ENCODE measurements around the gene RECK. TPM values are rescaled to one million over a fixed set of nuclear protein-coding genes. Genes with fewer than 3 reads are reported as not detected.

Gene RECK
- total RNA-seq, 1 donor from 2014 or later = 5.3 TPM

DNA sequence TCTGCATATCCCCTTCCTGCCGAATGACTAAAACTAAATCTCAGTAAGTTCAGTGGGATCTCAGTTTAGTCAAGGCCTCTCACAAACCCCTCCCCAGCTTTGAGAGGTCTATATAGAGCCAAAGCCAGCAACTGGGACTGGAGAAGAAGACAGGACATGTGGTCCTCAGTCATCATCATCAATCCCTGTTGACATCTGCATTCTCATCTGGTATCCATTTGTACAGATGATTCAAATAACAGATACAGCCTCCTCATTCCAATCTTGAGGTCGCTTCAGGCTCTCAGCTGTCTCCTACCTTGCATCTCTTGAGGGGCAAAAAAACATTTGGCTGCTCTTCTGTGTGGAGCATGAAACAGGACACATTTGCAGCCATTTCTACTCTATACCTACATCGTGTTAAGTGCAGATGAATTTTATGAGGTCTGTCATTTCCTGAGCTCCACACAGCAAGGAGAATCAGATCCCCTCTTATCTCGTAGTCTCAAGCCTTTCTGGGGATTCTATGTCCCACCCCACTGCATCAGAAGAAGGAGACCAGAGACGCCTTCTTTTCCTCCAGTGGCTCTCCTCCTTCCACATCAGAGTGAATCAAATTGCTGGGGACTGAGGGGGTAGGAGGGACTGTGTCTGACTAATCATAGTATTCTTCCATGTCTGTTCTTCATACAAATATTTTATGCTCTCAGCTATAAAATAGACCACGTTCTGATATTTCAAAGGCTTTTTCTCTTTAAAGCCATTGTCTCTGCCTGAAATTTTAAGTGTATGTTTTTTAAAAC, 4.7 kb upstream of the RECK start:
- intact Hi-C loops (cut with micrococcal nuclease) = no loop called here
- Mint-ChIP-seq H3K4me3 (ENCODE audit: low read depth) (no peak overlapping the region), H3K4me1 (ENCODE audit: low read depth) (peaks cover 4% of the 10 kb centered on the region), H3K27me3 (ENCODE audit: low read depth) (peaks cover 38% of the 10 kb centered on the region), H3K36me3 (ENCODE audit: low read depth) (no peaks in the 10 kb centered on the region), H3K27ac (no peak overlapping the region), H3K9me3 (no peaks in the 10 kb centered on the region)
- DNase-seq (ENCODE audit: low spot score) = no peak

DNA sequence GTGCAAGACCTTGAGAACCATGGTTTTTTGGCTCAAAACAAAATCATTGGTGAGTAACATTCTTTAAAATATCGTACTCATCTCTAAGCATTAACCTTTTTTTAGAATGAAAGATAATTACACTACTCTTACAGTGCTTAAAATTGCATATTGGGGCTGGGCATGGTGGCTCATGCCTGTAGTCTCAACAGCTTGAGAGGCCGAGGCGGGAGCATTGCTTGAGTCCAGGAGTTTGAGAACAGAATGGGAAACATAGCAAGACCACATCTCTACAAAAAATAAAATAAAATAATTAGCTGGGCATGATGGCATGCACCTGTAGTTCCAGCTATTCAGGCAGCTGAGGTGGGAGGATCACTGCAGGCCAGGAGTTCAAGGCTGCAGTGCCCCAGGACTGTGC, 2.9 kb upstream of the RECK start:
- Mint-ChIP-seq H3K27me3 (ENCODE audit: low read depth) (peaks cover 36% of the 10 kb centered on the region), H3K9me3 (no peaks in the 10 kb centered on the region), H3K4me3 (ENCODE audit: low read depth) (no peak overlapping the region), H3K4me1 (ENCODE audit: low read depth) (peaks cover 14% of the 10 kb centered on the region), H3K36me3 (ENCODE audit: low read depth) (no peaks in the 10 kb centered on the region), H3K27ac (no peak overlapping the region)
- no peak for DNase-seq (ENCODE audit: low spot score)
- intact Hi-C loops (cut with micrococcal nuclease) = no loop called here

GRCh38 chr9:36034234-36034633, 2.5 kb upstream of the RECK start:
- intact Hi-C loops (cut with micrococcal nuclease) = no loop called here
- Mint-ChIP-seq H3K9me3 (no peaks in the 10 kb centered on the region), H3K27me3 (ENCODE audit: low read depth) (peaks cover 31% of the 10 kb centered on the region), H3K4me3 (ENCODE audit: low read depth) (no peak overlapping the region), H3K36me3 (ENCODE audit: low read depth) (no peaks in the 10 kb centered on the region), H3K27ac (no peak overlapping the region), H3K4me1 (ENCODE audit: low read depth) (peaks cover 15% of the 10 kb centered on the region)
- no peak for DNase-seq (ENCODE audit: low spot score)

- Mint-ChIP-seq H3K9me3 (no peaks in the 10 kb centered on the region), H3K27me3 (ENCODE audit: low read depth) (peaks cover 27% of the 10 kb centered on the region), H3K4me1 (ENCODE audit: low read depth) (peaks cover 21% of the 10 kb centered on the region), H3K36me3 (ENCODE audit: low read depth) (peaks cover 3% of the 10 kb centered on the region), H3K4me3 (ENCODE audit: low read depth) (no peak overlapping the region), H3K27ac (no peak overlapping the region)
- intact Hi-C loops (cut with micrococcal nuclease) = loop anchor here (5.0 kb wide), 1 partner anchor 117 kb away; no protein-coding TSS in a partner anchor
- DNase-seq (ENCODE audit: low spot score) = no peak
Measured at GRCh38 chr9:36035006-36035405, 1.7 kb upstream of the RECK start.

- intact Hi-C loops (cut with micrococcal nuclease) = loop anchor here (2.0 to 5.0 kb wide), 2 partner anchors 28 to 116 kb away; no protein-coding TSS in a partner anchor
Measured at GRCh38 chr9:36036253-36036779, 397 bp upstream of the RECK start.

DNA sequence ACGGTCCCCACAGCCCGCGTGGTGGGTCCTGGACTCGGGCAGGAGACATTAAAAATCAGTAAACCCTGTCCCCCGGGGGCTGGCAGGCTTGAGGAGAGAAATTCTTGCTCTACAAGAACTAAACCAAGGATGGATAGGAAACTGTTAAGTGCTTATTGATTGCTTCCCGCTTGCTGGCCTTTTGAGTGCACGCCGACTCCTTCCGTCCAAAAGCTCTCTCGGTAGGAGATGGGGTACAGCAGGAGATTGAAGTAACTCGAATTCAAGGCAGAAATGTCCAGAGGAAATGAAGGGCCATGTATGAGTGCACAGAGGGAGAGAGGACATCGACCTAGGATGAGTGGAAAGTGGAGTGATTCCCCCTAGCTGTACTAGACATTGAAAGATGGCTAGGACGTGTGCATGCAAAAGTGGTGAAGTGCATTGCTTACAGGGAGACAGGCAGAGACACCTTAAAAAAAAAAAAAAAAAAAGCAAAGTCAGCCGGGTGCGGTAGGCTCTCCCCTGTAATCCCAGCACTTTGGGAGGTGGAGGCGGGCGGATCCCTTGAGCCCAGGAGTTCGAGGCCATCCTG, 923 bp downstream of the RECK start:
- Mint-ChIP-seq H3K36me3 (ENCODE audit: low read depth) (peaks cover 3% of the 10 kb centered on the region), H3K4me1 (ENCODE audit: low read depth) (peaks cover 38% of the 10 kb centered on the region), H3K27ac (peak overlapping the region; percentile 67), H3K9me3 (no peaks in the 10 kb centered on the region), H3K27me3 (ENCODE audit: low read depth) (peaks cover 10% of the 10 kb centered on the region), H3K4me3 (ENCODE audit: low read depth) (peak overlapping the region; percentile 92)
- intact Hi-C loops (cut with micrococcal nuclease) = loop anchor here (2.0 to 5.0 kb wide), 2 partner anchors 29 to 115 kb away; no protein-coding TSS in a partner anchor
- DNase-seq (ENCODE audit: low spot score) = no peak

More at GRCh38 chr9:36036253-36036779, 397 bp upstream of the RECK start:
- Mint-ChIP-seq H3K27me3 (ENCODE audit: low read depth) (peaks cover 19% of the 10 kb centered on the region), H3K9me3 (no peaks in the 10 kb centered on the region), H3K4me3 (ENCODE audit: low read depth) (peak overlapping the region; percentile 77), H3K4me1 (ENCODE audit: low read depth) (peaks cover 30% of the 10 kb centered on the region), H3K27ac (no peak overlapping the region), H3K36me3 (ENCODE audit: low read depth) (peaks cover 3% of the 10 kb centered on the region)
- DNase-seq (ENCODE audit: low spot score) = no peak

DNA sequence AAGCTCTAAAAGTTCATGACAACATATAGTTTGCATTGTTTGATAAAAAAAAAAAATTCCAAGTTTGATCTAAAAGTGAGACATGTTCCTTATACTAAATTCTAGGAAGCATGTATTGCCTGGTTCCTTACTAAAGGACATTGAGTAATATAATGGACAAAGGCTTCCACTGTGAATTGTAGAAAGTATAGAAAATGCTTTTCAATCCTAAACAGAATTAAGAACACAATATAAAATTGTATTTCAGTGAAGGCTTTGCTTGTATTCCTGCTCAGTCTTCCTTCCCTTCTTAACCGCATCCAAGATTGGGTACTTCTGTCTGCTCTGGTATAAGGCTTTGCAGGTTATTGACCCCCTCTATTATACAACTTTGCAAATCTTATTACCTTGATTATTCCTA, 2.4 kb downstream of the RECK start:
- H3K4me1 Mint-ChIP-seq (ENCODE audit: low read depth) = peaks cover 41% of the 10 kb centered on the region
- intact Hi-C loops (cut with micrococcal nuclease) = loop anchor here (5.0 kb wide), 1 partner anchor 113 kb away; no protein-coding TSS in a partner anchor
- H3K9me3 Mint-ChIP-seq = no peaks in the 10 kb centered on the region
- H3K27me3 Mint-ChIP-seq (ENCODE audit: low read depth) = peaks cover 2% of the 10 kb centered on the region
- DNase-seq (ENCODE audit: low spot score) = no peak
- peaks cover 3% of the 10 kb centered on the region for H3K36me3 Mint-ChIP-seq (ENCODE audit: low read depth)
- no peak overlapping the region for H3K27ac Mint-ChIP-seq
- H3K4me3 Mint-ChIP-seq (ENCODE audit: low read depth) = no peak overlapping the region

DNA sequence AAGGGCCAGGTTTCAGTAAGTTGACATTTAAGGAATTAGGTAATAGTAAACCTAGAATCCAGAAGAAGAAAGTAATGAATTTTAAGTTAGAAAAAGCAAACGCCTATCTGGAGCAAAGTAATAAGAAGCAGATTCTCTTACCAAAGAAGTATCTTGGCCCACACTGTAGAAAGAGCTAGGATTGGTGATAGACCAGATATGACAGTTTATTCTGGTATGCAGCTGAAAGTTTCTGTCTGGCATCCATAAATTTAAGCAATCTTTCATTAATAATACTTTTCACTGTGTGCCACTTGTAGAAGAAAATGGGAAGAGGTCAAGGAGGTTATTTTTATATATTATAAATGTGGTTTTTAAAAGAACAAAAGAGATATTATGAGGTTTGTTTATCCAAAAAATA, 3.0 kb downstream of the RECK start:
- Mint-ChIP-seq H3K27ac (no peak overlapping the region), H3K4me3 (ENCODE audit: low read depth) (no peak overlapping the region), H3K27me3 (ENCODE audit: low read depth) (peaks cover 2% of the 10 kb centered on the region), H3K4me1 (ENCODE audit: low read depth) (peaks cover 45% of the 10 kb centered on the region), H3K9me3 (no peaks in the 10 kb centered on the region), H3K36me3 (ENCODE audit: low read depth) (peaks cover 3% of the 10 kb centered on the region)
- intact Hi-C loops (cut with micrococcal nuclease) = loop anchor here (5.0 kb wide), 1 partner anchor 113 kb away; no protein-coding TSS in a partner anchor
- DNase-seq (ENCODE audit: low spot score) = no peak

DNA sequence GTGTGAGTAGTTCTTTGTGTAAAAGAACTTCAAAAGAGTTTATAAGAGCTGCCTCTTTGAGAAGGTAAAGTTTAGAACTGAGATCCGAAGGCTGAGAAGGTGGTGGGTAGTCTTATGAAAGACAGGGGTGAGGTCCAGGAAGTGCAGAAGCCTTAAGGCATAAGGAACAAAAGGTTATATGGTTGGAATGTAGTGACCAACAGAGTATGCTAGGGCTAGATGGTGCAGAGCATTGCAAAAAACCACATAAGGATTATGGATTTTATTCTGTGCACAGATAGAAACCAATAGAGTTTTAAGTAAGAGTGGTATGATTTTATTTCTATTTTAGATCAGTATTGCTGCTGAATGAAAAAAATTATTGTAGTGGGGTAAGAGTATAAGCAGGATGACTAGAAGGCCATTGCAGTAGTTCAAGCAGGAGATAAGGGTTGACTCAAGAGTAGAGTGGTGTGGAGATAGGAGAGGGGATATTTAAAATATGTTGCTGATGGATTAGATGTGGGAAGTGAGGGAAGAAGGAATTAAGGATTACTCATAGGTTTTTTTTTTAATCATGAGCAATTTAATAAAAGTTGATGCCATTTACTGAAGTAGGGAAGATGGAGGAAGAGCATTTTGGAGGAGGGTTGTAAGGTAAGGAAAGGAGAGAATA, 3.7 kb downstream of the RECK start:
- Mint-ChIP-seq H3K27me3 (ENCODE audit: low read depth) (no peaks in the 10 kb centered on the region), H3K9me3 (no peaks in the 10 kb centered on the region), H3K4me1 (ENCODE audit: low read depth) (peaks cover 47% of the 10 kb centered on the region), H3K36me3 (ENCODE audit: low read depth) (peaks cover 3% of the 10 kb centered on the region), H3K4me3 (ENCODE audit: low read depth) (no peak overlapping the region), H3K27ac (no peak overlapping the region)
- intact Hi-C loops (cut with micrococcal nuclease) = no loop called here
- DNase-seq (ENCODE audit: low spot score) = no peak

GRCh38 chr9:36041506-36041905, 4.8 kb downstream of the RECK start:
- Mint-ChIP-seq H3K9me3 (no peaks in the 10 kb centered on the region), H3K4me3 (ENCODE audit: low read depth) (no peak overlapping the region), H3K4me1 (ENCODE audit: low read depth) (peaks cover 44% of the 10 kb centered on the region), H3K36me3 (ENCODE audit: low read depth) (peaks cover 3% of the 10 kb centered on the region), H3K27me3 (ENCODE audit: low read depth) (no peaks in the 10 kb centered on the region), H3K27ac (no peak overlapping the region)
- no peak for DNase-seq (ENCODE audit: low spot score)
- intact Hi-C loops (cut with micrococcal nuclease) = no loop called here

DNA sequence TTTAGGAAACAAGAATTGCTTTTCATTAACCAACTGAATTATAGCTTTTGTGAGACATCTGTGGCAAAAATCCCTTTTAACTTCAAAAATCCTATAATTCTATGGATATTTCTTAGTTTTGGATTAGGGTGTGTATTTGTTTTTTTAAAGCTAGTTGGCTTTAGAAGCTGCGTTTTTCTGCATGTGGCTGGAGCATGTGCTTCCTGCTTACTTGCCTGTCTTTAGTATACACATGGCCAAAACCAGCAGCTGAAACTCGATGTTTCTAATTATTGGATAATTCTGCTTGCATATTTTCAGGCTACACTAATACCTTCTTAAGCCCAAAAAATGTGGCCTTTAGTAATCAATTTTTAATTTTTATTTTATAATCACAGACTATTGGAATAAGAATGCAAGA, 8.9 kb downstream of the RECK start:
- Mint-ChIP-seq H3K27me3 (ENCODE audit: low read depth) (no peaks in the 10 kb centered on the region), H3K36me3 (ENCODE audit: low read depth) (no peaks in the 10 kb centered on the region)
- intact Hi-C loops (cut with micrococcal nuclease) = no loop called here

DNA sequence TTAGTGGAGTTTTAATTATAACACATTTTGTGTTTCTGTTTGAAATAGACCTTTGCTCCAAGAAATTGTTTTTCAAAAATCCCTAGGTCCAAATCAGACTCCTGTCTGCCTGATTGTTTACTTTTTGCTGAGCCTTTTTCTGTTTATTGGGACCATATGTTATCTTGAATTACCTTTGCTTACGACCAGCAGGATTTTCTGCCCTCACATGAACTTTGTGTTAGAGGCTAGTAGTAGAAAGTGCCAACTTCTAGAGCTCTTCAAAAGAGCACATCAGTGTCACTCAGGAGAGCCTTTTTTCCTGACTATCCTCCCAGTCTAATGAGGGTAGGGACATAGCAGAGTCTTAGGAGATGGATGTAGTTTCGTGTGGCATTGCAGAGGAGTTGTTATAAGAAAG, 10.2 kb downstream of the RECK start:
- Mint-ChIP-seq H3K4me1 (ENCODE audit: low read depth) (peaks cover 12% of the 10 kb centered on the region), H3K27me3 (ENCODE audit: low read depth) (no peaks in the 10 kb centered on the region), H3K9me3 (no peaks in the 10 kb centered on the region), H3K4me3 (ENCODE audit: low read depth) (no peak overlapping the region), H3K27ac (no peak overlapping the region), H3K36me3 (ENCODE audit: low read depth) (no peaks in the 10 kb centered on the region)
- no peak for DNase-seq (ENCODE audit: low spot score)
- intact Hi-C loops (cut with micrococcal nuclease) = no loop called here

More for the DNA sequence above, 8.9 kb downstream of the RECK start:
- H3K9me3 Mint-ChIP-seq = no peaks in the 10 kb centered on the region
- no peak overlapping the region for H3K4me3 Mint-ChIP-seq (ENCODE audit: low read depth)
- H3K27ac Mint-ChIP-seq = no peak overlapping the region
- peaks cover 21% of the 10 kb centered on the region for H3K4me1 Mint-ChIP-seq (ENCODE audit: low read depth)
- no peak for DNase-seq (ENCODE audit: low spot score)
